ENCODE measurements around the gene DLGAP3.

DNA sequence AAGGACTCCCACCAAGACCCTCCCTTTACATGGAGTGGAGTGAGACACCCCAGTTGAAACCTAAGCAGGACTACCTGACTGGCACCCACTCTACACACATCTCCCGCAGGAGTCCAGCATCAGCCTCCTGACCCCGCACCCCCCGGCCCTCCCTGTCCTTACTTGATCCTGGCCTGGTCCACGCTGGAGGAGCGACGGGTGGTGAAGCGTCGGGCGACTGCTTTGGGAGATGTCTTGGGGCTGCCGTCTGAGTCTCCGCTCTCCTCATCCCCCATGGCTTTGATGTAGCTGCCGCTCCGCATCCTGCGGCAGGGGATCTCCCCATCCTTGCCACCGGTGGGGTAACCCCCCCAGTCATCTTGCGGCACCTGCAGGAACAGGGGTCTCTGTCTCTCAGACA is 29.5 kb downstream of the DLGAP3 start:
- TF ChIP-seq, protein P1, sequence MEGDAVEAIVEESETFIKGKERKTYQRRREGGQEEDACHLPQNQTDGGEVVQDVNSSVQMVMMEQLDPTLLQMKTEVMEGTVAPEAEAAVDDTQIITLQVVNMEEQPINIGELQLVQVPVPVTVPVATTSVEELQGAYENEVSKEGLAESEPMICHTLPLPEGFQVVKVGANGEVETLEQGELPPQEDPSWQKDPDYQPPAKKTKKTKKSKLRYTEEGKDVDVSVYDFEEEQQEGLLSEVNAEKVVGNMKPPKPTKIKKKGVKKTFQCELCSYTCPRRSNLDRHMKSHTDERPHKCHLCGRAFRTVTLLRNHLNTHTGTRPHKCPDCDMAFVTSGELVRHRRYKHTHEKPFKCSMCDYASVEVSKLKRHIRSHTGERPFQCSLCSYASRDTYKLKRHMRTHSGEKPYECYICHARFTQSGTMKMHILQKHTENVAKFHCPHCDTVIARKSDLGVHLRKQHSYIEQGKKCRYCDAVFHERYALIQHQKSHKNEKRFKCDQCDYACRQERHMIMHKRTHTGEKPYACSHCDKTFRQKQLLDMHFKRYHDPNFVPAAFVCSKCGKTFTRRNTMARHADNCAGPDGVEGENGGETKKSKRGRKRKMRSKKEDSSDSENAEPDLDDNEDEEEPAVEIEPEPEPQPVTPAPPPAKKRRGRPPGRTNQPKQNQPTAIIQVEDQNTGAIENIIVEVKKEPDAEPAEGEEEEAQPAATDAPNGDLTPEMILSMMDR (IDR thresholded peaks at IDR 0.05) = no peak
- TF ChIP-seq POLR2A (IDR thresholded peaks at IDR 0.05) = no peak
